IMR-90 (cell line): Measurements from ENCODE around the gene ABAT. TPM values are rescaled to one million over a fixed set of nuclear protein-coding genes. Genes with fewer than 3 reads are reported as not detected.

Experiments used
- ATAC-seq: fragments of 200-7000 bp; cut with Tn5 transposase; 2 replicates; pipeline ENCODE4 v1.9.1; 2020; ENCODE audit warnings: low read depth, mild to moderate bottlenecking, moderate library complexity
- BruUV-seq: library from RNA; stranded (reverse); fragments of 400-500 nt; replicated peaks from 2 replicates; lab custom pipeline; 2021; lab: Mats Ljungman, UMichigan
- CTCF ChIA-PET: fragments of 300-600 bp; formaldehyde crosslinking; extraction: SDS; loops from one replicate; lab custom pipeline; 2021; ENCODE audit warnings: antibody characterized with exemption; lab: Yijun Ruan, JAX
- POLR2A ChIA-PET: fragments of 300-600 bp; sonication (Branson Sonifier 250); formaldehyde crosslinking; loops from one replicate; lab custom pipeline; 2022; ENCODE audit warnings: antibody characterized with exemption; ENCODE audit not compliant: unreplicated experiment; lab: Charles Lee
- DNase-seq: peaks from one replicate; pipeline ENCODE4 v3.0.0; 2013
- H2AFZ ChIP-seq: replicated peaks from 2 replicates; pipeline ENCODE3; 2013; ENCODE audit warnings: low read length, mild to moderate bottlenecking; ENCODE audit not compliant: poor library complexity
- H2AK5ac ChIP-seq: 2 replicates; pipeline ENCODE4 v1.6.1; 2013; ENCODE audit warnings: low read depth, low read length, inconsistent platforms
- H2AK9ac ChIP-seq: replicated peaks from 2 replicates; pipeline ENCODE3; 2013; ENCODE audit warnings: mild to moderate bottlenecking, low read depth, low read length, moderate library complexity; ENCODE audit not compliant: poor library complexity
- H2BK120ac ChIP-seq: 2 replicates; pipeline ENCODE4 v1.6.1; 2013; ENCODE audit warnings: low read depth, low read length, inconsistent platforms
- H2BK15ac ChIP-seq: 3 replicates; pipeline ENCODE4 v1.6.1; 2013; ENCODE audit warnings: low read depth, low read length, inconsistent platforms
- H2BK20ac ChIP-seq: 2 replicates; pipeline ENCODE4 v1.6.1; 2013; ENCODE audit warnings: low read depth, mild to moderate bottlenecking, inconsistent platforms, low read length, moderate library complexity
- H2BK5ac ChIP-seq: 2 replicates; pipeline ENCODE4 v1.6.1; 2013; ENCODE audit warnings: mild to moderate bottlenecking, low read depth, low read length, inconsistent platforms; ENCODE audit not compliant: poor library complexity, severe bottlenecking
- H3K14ac ChIP-seq: replicated peaks from 2 replicates; pipeline ENCODE4 v1.6.1; 2013; ENCODE audit warnings: low read depth, low read length, inconsistent platforms
- H3K18ac ChIP-seq: 2 replicates; pipeline ENCODE4 v1.6.1; 2013; ENCODE audit warnings: low read depth, low read length, control low read depth
- H3K23ac ChIP-seq: 2 replicates; pipeline ENCODE4 v1.6.1; 2013; ENCODE audit warnings: low read depth, low read length, inconsistent platforms
- H3K27ac ChIP-seq: 2 replicates; pipeline ENCODE4 v1.5.1; 2013; ENCODE audit warnings: mild to moderate bottlenecking, control low read depth, low read length; ENCODE audit not compliant: insufficient read depth
- H3K27me3 ChIP-seq: 2 replicates; pipeline ENCODE4 v1.6.1; 2013; ENCODE audit warnings: low read length; ENCODE audit not compliant: control insufficient read depth, insufficient read depth
- H3K36me3 ChIP-seq: 2 replicates; pipeline ENCODE4 v1.6.1; 2013; ENCODE audit warnings: low read length, mixed read lengths; ENCODE audit not compliant: control insufficient read depth, insufficient read depth
- H3K4ac ChIP-seq: 2 replicates; pipeline ENCODE4 v1.6.1; 2013; ENCODE audit warnings: low read depth, low read length, inconsistent platforms
- H3K4me1 ChIP-seq: 2 replicates; pipeline ENCODE4 v1.6.1; 2013; ENCODE audit warnings: low read length, mixed read lengths; ENCODE audit not compliant: control insufficient read depth, insufficient read depth
- H3K4me2 ChIP-seq: 2 replicates; pipeline ENCODE4 v1.6.1; 2013; ENCODE audit warnings: low read depth, mild to moderate bottlenecking, control low read depth, low read length, moderate library complexity
- H3K4me3 ChIP-seq: 2 replicates; pipeline ENCODE4 v1.5.1; 2013; ENCODE audit warnings: low read depth, mild to moderate bottlenecking, control low read depth, low read length, moderate library complexity; ENCODE audit not compliant: insufficient read depth
- H3K56ac ChIP-seq: 2 replicates; pipeline ENCODE4 v1.6.1; 2013; ENCODE audit warnings: low read length, inconsistent platforms; ENCODE audit not compliant: insufficient read depth; ENCODE audit errors: extremely low read depth
- H3K79me1 ChIP-seq, 2 experiments: 2 replicates each; pipeline ENCODE4 v1.6.1; 2013; ENCODE audit warnings: low read length in 2 of 2, inconsistent platforms in 1 of 2, low read depth in 1 of 2
- H3K9ac ChIP-seq: 2 replicates; pipeline ENCODE4 v1.6.1; 2013; ENCODE audit warnings: low read depth, low read length, control low read depth
- H3K9me1 ChIP-seq: 2 replicates; pipeline ENCODE4 v1.6.1; 2013; ENCODE audit warnings: low read length, inconsistent platforms; ENCODE audit not compliant: insufficient read depth
- H3K9me3 ChIP-seq: 2 replicates; pipeline ENCODE4 v1.6.1; 2013; ENCODE audit warnings: low read length; ENCODE audit not compliant: control insufficient read depth, insufficient read depth
- H4K20me1 ChIP-seq: 2 replicates; pipeline ENCODE4 v1.6.1; 2013; ENCODE audit warnings: low read length, inconsistent platforms; ENCODE audit not compliant: insufficient read depth
- H4K5ac ChIP-seq: 2 replicates; pipeline ENCODE4 v1.6.1; 2013; ENCODE audit warnings: mild to moderate bottlenecking, low read depth, low read length, control low read depth
- H4K8ac ChIP-seq, 2 experiments: 2 replicates each; pipeline ENCODE4 v1.6.1; 2013; ENCODE audit warnings: low read depth in 2 of 2, low read length in 2 of 2, control low read depth in 1 of 2, inconsistent platforms in 1 of 2
- H4K91ac ChIP-seq: 2 replicates; pipeline ENCODE4 v1.6.1; 2013; ENCODE audit warnings: low read depth, low read length, inconsistent platforms; ENCODE audit not compliant: insufficient read depth
- CEBPB ChIP-seq: IDR thresholded peaks from 2 replicates; pipeline ENCODE4 v1.6.1; 2012; ENCODE audit warnings: low read depth, low read length, improper control_type of control experiment
- MAFK ChIP-seq: IDR thresholded peaks from 2 replicates; pipeline ENCODE4 v1.6.1; 2012; ENCODE audit warnings: low read depth, low read length, improper control_type of control experiment
- RCOR1 ChIP-seq: IDR thresholded peaks from 2 replicates; pipeline ENCODE4 v1.6.1; 2012; ENCODE audit warnings: mild to moderate bottlenecking, low read length, improper control_type of control experiment; ENCODE audit not compliant: insufficient replicate concordance
- USF2 ChIP-seq: fragments of 150-350 bp; IDR thresholded peaks from 2 replicates; pipeline ENCODE4 v1.6.1; 2017; ENCODE audit warnings: mild to moderate bottlenecking, antibody characterized with exemption, low read length, low read depth
- whole genome bisulfite sequencing, 2 experiments: methylation state at CpG; one replicate each; pipeline versions ENCODE4 v1.1.5 to v1.1.7; 2013; ENCODE audit warnings: missing lambda C conversion rate in 2 of 2; ENCODE audit not compliant: insufficient read length in 1 of 2; ENCODE audit errors: extremely low coverage in 2 of 2; 5-methylcytosine and 5-hydroxymethylcytosine counted together
- dilution Hi-C: fragments of 300-500 bp; cut with HindIII; formaldehyde crosslinking; loops from one replicate; pipeline ENCODE4 v1.14.3; 2018; ENCODE audit warnings: low sequenced_read_pairs; ENCODE audit not compliant: unreplicated experiment
- in situ Hi-C: fragments of 300-500 bp; cut with MboI; formaldehyde crosslinking; loops from 3 replicates; pipeline ENCODE4 v1.14.3; 2019; ENCODE audit warnings: low sequenced_read_pairs, inconsistent platforms, mixed read lengths
- intact Hi-C: fragments of 100-400 bp; cut with micrococcal nuclease; formaldehyde crosslinking; loops from 2 replicates; pipeline ENCODE4 v1.10.0; 2022
- polyA plus RNA-seq, 3 experiments: library from polyadenylated mRNA; depleted of rRNA; stranded (reverse); fragments of >200 nt; gene quantifications; 2 replicates each; pipeline ENCODE4 v1.2.3, GENCODE V29; 2012; ENCODE audit warnings: low replicate concordance in 1 of 3
- total RNA-seq: library from RNA; depleted of rRNA; stranded (reverse); fragments of >200 nt; gene quantifications from 2 replicates; pipeline ENCODE4 v1.2.3, GENCODE V29; 2012
- TF ChIP-seq, protein P1 (sequence below): fragments of 150-350 bp; IDR thresholded peaks from 2 replicates; pipeline ENCODE4 v1.6.1; 2016; ENCODE audit warnings: low read depth, mild to moderate bottlenecking, low read length, moderate library complexity, borderline replicate concordance

Gene ABAT
- total and polyA plus RNA-seq, 2 of the 4 experiments (the other 2 are of a cell fraction) = 4.5 to 6.9 TPM

- no peak overlapping the region for H2AK5ac ChIP-seq
These were observed 47.0 kb upstream of the ABAT start for GRCh38 chr16:8627456-8627855.

More at GRCh38 chr16:8627456-8627855, 47.0 kb upstream of the ABAT start:
- H3K4me3 ChIP-seq = no peak overlapping the region
- no peak overlapping the region for H2BK120ac ChIP-seq
- H2AFZ ChIP-seq = no peak overlapping the region
- no peaks in the 10 kb centered on the region for H3K27me3 ChIP-seq
- H4K8ac ChIP-seq = no peak overlapping the region
- H3K4me2 ChIP-seq = no peak overlapping the region
- no peak overlapping the region for H4K91ac ChIP-seq
- 40% methylated on average over 1 of the region's 4 CpGs; no CpG with 5 or more reads in 1 of the 2 experiments for WGBS, 2 experiments
- CTCF ChIA-PET = no interaction called here
- H2AK9ac ChIP-seq = no peak overlapping the region
- in situ Hi-C loops (no loop called here), intact Hi-C loops (no loop called here), dilution Hi-C loops (no loop called here)
- no peak for TF ChIP-seq RCOR1
- TF ChIP-seq, protein P1, sequence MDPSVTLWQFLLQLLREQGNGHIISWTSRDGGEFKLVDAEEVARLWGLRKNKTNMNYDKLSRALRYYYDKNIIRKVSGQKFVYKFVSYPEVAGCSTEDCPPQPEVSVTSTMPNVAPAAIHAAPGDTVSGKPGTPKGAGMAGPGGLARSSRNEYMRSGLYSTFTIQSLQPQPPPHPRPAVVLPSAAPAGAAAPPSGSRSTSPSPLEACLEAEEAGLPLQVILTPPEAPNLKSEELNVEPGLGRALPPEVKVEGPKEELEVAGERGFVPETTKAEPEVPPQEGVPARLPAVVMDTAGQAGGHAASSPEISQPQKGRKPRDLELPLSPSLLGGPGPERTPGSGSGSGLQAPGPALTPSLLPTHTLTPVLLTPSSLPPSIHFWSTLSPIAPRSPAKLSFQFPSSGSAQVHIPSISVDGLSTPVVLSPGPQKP = no peak
- no peak for TF ChIP-seq CEBPB
- no peak for TF ChIP-seq MAFK
- no peak for TF ChIP-seq USF2
- H3K14ac ChIP-seq = no peak overlapping the region
- no peaks in the 10 kb centered on the region for H3K4me1 ChIP-seq
- no peak overlapping the region for H3K56ac ChIP-seq
- no peaks in the 10 kb centered on the region for H3K9me3 ChIP-seq
- H3K23ac ChIP-seq = no peak overlapping the region
- H4K20me1 ChIP-seq = peaks cover 7% of the 10 kb centered on the region; the same call in 1 of the 2 replicates
- H3K27ac ChIP-seq = no peak overlapping the region
- no peak overlapping the region for H3K4ac ChIP-seq
- peaks cover 3% of the 10 kb centered on the region; the same call in 1 of the 2 replicates for H3K9me1 ChIP-seq
- peaks cover 59% of the 10 kb centered on the region for H3K36me3 ChIP-seq
- H4K5ac ChIP-seq = no peak overlapping the region
- DNase-seq (no peak), ATAC-seq (no peak)
- POLR2A ChIA-PET = no interaction called here
- no peak overlapping the region for H3K18ac ChIP-seq
- H3K9ac ChIP-seq = no peak overlapping the region
- no peak overlapping the region for H2BK20ac ChIP-seq
- no peak overlapping the region for H2BK15ac ChIP-seq
- H3K79me1 ChIP-seq = peaks cover 11 to 32% of the 10 kb centered on the region in 2 experiments
- H2BK5ac ChIP-seq = no peak overlapping the region
- BruUV-seq = no TSS peak
